ENCODE measurements around the gene BHLHA15.

DNA sequence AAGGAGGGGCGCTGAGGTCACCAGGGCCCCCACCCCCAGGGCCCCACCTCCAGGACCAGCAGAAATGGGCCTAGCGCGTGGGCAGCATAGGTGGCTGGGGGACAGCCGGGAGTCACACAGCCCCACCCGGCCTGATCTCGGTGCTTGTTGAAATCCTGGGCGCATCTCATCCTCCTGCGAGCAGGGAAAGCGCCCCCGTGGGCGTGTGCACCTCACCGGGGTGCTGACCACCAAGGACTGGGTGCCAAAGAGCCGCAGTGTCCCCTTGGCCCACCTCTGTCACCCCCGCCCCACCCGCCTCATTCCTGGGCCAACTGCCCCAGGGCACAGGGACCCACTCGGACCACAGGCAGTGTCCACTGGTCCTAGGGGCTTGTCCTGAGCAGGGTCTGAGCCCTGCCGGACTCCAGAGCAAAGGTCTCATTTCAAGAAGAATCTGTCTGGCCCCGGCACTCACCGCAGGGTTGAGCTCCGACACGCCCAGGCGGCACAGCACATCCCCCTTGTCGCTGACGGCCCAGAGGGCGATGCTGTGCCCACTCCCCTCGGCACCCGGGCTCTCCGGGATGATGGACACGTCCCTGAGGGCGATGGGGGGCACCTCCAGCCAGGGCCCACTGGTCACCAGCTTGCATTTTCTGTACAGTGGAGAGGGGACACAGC, 11.4 kb downstream of the BHLHA15 start:
- TF ChIP-seq, protein P1, sequence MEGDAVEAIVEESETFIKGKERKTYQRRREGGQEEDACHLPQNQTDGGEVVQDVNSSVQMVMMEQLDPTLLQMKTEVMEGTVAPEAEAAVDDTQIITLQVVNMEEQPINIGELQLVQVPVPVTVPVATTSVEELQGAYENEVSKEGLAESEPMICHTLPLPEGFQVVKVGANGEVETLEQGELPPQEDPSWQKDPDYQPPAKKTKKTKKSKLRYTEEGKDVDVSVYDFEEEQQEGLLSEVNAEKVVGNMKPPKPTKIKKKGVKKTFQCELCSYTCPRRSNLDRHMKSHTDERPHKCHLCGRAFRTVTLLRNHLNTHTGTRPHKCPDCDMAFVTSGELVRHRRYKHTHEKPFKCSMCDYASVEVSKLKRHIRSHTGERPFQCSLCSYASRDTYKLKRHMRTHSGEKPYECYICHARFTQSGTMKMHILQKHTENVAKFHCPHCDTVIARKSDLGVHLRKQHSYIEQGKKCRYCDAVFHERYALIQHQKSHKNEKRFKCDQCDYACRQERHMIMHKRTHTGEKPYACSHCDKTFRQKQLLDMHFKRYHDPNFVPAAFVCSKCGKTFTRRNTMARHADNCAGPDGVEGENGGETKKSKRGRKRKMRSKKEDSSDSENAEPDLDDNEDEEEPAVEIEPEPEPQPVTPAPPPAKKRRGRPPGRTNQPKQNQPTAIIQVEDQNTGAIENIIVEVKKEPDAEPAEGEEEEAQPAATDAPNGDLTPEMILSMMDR (IDR thresholded peaks at IDR 0.05): no peak
- TF ChIP-seq, protein P2, sequence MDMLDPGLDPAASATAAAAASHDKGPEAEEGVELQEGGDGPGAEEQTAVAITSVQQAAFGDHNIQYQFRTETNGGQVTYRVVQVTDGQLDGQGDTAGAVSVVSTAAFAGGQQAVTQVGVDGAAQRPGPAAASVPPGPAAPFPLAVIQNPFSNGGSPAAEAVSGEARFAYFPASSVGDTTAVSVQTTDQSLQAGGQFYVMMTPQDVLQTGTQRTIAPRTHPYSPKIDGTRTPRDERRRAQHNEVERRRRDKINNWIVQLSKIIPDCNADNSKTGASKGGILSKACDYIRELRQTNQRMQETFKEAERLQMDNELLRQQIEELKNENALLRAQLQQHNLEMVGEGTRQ (CRISPR knock-in tag; IDR thresholded peaks at IDR 0.05): no peak
- TF ChIP-seq, protein P3, sequence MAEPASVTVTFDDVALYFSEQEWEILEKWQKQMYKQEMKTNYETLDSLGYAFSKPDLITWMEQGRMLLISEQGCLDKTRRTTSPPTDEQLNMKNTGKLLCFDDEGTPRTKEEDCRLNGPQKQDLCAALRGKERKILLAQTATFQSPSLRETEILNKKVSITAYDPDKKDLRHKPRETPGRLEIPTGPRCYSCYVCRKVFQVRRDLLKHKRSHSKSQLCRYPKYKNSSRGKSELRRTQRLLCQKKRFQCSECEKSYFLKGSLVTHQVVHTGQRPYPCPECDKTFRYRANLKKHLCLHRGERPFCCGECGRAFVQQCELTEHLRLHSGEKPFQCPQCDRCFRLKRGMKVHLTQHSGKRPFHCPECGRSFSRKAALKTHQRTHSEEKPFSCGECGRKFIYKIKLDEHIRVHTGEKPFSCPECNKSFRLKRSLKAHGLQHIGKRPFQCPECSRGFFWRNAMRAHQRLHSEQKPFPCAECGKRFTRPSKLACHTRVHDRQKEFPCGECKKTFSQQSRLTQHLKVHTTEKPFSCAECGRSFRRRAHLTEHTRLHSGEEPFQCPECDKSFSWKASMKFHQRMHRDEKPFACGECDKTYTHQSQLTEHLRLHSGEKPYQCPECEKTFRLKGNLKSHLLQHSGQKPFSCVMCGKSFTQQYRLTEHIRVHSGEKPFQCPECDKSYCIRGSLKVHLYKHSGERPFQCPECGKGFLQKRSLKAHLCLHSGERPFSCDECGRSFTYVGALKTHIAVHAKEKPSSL (CRISPR knock-in tag; conservative IDR thresholded peaks at IDR 0.05): no peak
- no peak for TF ChIP-seq TCF7 (CRISPR knock-in tag; IDR thresholded peaks at IDR 0.05; ENCODE audit: low read depth)
- TF ChIP-seq ATF1 (CRISPR knock-in tag; IDR thresholded peaks at IDR 0.05): no peak
- TF ChIP-seq NR2C2 (CRISPR knock-in tag; IDR thresholded peaks at IDR 0.05): no peak
- no peak for TF ChIP-seq ESRRA (CRISPR knock-in tag; IDR thresholded peaks at IDR 0.05; ENCODE audit: borderline replicate concordance)
- no peak for TF ChIP-seq RELA (CRISPR knock-in tag; IDR thresholded peaks at IDR 0.05; ENCODE audit: borderline replicate concordance)

Data from WTC11 (cell line).